Stomach (tissue), 9 donors: ENCODE results near the gene AADACL4. TPM values are rescaled to one million over a fixed set of nuclear protein-coding genes. Genes with fewer than 3 reads are reported as not detected.

Experiments
- DNase-seq, 2 donors: peaks; one replicate each; pipeline versions ENCODE4 v3.0.0 to v3.0.0-alpha.2; 2013 to 2019
- H3K27ac ChIP-seq, 5 donors: fragments of 200-600 bp in 4 of 5; sonication (generic) in 4 of 5; one replicate each; pipeline ENCODE4 v1.5.1; 2013 to 2019; ENCODE audit warnings: mild to moderate bottlenecking in 1 of 5, moderate library complexity in 1 of 5
- H3K27me3 ChIP-seq, 3 donors: fragments of 200-600 bp; sonication (generic); one replicate each; pipeline ENCODE4 v1.5.1; 2017 to 2019; ENCODE audit warnings: mixed run types in 1 of 3
- H3K36me3 ChIP-seq, 4 donors: fragments of 200-600 bp; sonication (generic); 1 replicate in 3 of 4; 2 replicates in 1 of 4; pipeline ENCODE4 v1.5.1; 2016 to 2019
- H3K4me1 ChIP-seq, 4 donors: fragments of 200-600 bp; sonication (generic); one replicate each; pipeline ENCODE4 v1.5.1; 2016 to 2019
- H3K4me3 ChIP-seq, 4 donors: fragments of 200-600 bp; sonication (generic) in 3 of 4; one replicate each; pipeline ENCODE4 v1.5.1; 2016 to 2019; ENCODE audit warnings: mild to moderate bottlenecking in 1 of 4
- H3K9me3 ChIP-seq, 4 donors: fragments of 200-600 bp; sonication (generic); one replicate each; pipeline ENCODE4 v1.5.1; 2016 to 2019
- CTCF ChIP-seq, 7 experiments: fragments of 450-650 bp in 4 of 7; fragments of 200-600 bp in 3 of 7; sonication (generic) in 3 of 7; IDR thresholded peaks; one replicate each; pipeline ENCODE4 v1.5.1; 2016 to 2019; ENCODE audit warnings: antibody characterized with exemption in 7 of 7, control low read depth in 2 of 7, mild to moderate bottlenecking in 1 of 7
- EP300 ChIP-seq: sonication (generic); formaldehyde crosslinking; IDR thresholded peaks from one replicate; pipeline ENCODE4 v1.6.1; 2017; ENCODE audit warnings: antibody characterized with exemption
- POLR2A ChIP-seq, 4 donors: fragments of 450-650 bp; IDR thresholded peaks; one replicate each; pipeline ENCODE4 v1.6.1; 2016; ENCODE audit warnings: antibody characterized with exemption in 4 of 4, control low read depth in 2 of 4, mild to moderate bottlenecking in 1 of 4, moderate library complexity in 1 of 4
- POLR2AphosphoS5 ChIP-seq, 3 donors: sonication (generic); formaldehyde crosslinking; IDR thresholded peaks; one replicate each; pipeline ENCODE4 v1.6.1; 2016; ENCODE audit warnings: antibody characterized with exemption in 3 of 3
- WGBS, 5 donors: extraction: QIAGEN DNeasy Blood & Tissue Kit in 3 of 5; methylation state at CpG; one replicate each; pipeline versions ENCODE4 v1.1.5 to v1.1.7; 2013 to 2018; 5-methylcytosine and 5-hydroxymethylcytosine counted together
- intact Hi-C: fragments of 100-400 bp; cut with DNase I; formaldehyde crosslinking; loops from one replicate; pipeline ENCODE4 v1.15.1; 2023; ENCODE audit warnings: low total_unique reads
- polyA plus RNA-seq, 3 donors: library from polyadenylated mRNA; stranded (reverse); fragments of 200-250 nt; gene quantifications; one replicate each; pipeline ENCODE4 v1.2.3, GENCODE V29; 2013
- total RNA-seq, 5 donors: library from RNA; depleted of rRNA; stranded (reverse); fragments of >200 nt; gene quantifications; one replicate each; pipeline versions ENCODE4 v1.1.0 to v1.2.3, GENCODE V29; 2014 to 2016
- donor health status: healthy with polysubstance abuse.
- donor health status: Bipolar disorder and iron deficiency.
- donor health status: healthy.

AADACL4 gene
- total and polyA plus RNA-seq, 8 donors, result not detected

GRCh38 chr1:12678350-12678749 lies 34.5 kb downstream of the AADACL4 start:
- H3K27me3 ChIP-seq, result peaks cover 0 to 16% (median 0%) of the 10 kb centered on the region in 3 donors
- no peak for TF ChIP-seq POLR2AphosphoS5 (IDR thresholded peaks at IDR 0.05)
- no peak for TF ChIP-seq CTCF (IDR thresholded peaks at IDR 0.05)
- TF ChIP-seq POLR2A (IDR thresholded peaks at IDR 0.05), result no peak
- no peak for TF ChIP-seq EP300
- H3K36me3 ChIP-seq, result no peaks in the 10 kb centered on the region
- no peaks in the 10 kb centered on the region for H3K4me1 ChIP-seq
- 46 to 69% (median 61%) methylated on average over 2 of the region's 2 CpGs for WGBS, 5 donors
- peaks cover 0 to 10% (median 5%) of the 10 kb centered on the region in 4 donors for H3K9me3 ChIP-seq
- intact Hi-C loops, result no loop called here
- no peak for DNase-seq
- H3K27ac ChIP-seq, result no peak overlapping the region
- no peak overlapping the region for H3K4me3 ChIP-seq

GRCh38 chr1:12678820-12679219 lies 34.9 kb downstream of the AADACL4 start:
- 75 to 96% (median 92%) methylated on average over 3 of the region's 3 CpGs for WGBS, 5 donors

GRCh38 chr1:12690156-12690555 lies 46.3 kb downstream of the AADACL4 start:
- intact Hi-C loops, result no loop called here
- DNase-seq, result no peak
- Histone ChIP-seq H3K27ac (no peak overlapping the region), H3K4me1 (no peaks in the 10 kb centered on the region), H3K27me3 (no peaks in the 10 kb centered on the region), H3K36me3 (no peaks in the 10 kb centered on the region), H3K4me3 (no peak overlapping the region), H3K9me3 (no peaks in the 10 kb centered on the region)
- WGBS, 5 donors, result 34 to 60% (median 55%) methylated on average over 2 of the region's 2 CpGs
- no peak for TF ChIP-seq CTCF (IDR thresholded peaks at IDR 0.05)
- TF ChIP-seq POLR2A (IDR thresholded peaks at IDR 0.05), result no peak
- no peak for TF ChIP-seq EP300
- no peak for TF ChIP-seq POLR2AphosphoS5 (IDR thresholded peaks at IDR 0.05)

More at GRCh38 chr1:12678820-12679219, 34.9 kb downstream of the AADACL4 start:
- TF ChIP-seq CTCF (IDR thresholded peaks at IDR 0.05), result no peak
- no peak for TF ChIP-seq POLR2A (IDR thresholded peaks at IDR 0.05)
- H3K27me3 ChIP-seq, result peaks cover 0 to 21% (median 0%) of the 10 kb centered on the region in 3 donors
- no peak for DNase-seq
- H3K36me3 ChIP-seq, result no peaks in the 10 kb centered on the region
- peaks cover 0 to 10% (median 5%) of the 10 kb centered on the region in 4 donors for H3K9me3 ChIP-seq
- H3K4me1 ChIP-seq, result no peaks in the 10 kb centered on the region
- intact Hi-C loops, result no loop called here
- H3K27ac ChIP-seq, result no peak overlapping the region
- no peak overlapping the region for H3K4me3 ChIP-seq

- Histone ChIP-seq H3K27ac (no peak overlapping the region), H3K4me3 (no peak overlapping the region), H3K27me3 (no peaks in the 10 kb centered on the region), H3K9me3 (no peaks in the 10 kb centered on the region), H3K36me3 (no peaks in the 10 kb centered on the region), H3K4me1 (no peaks in the 10 kb centered on the region)
- DNase-seq, result peak in 1 of 2 donors; percentile 12
- intact Hi-C loops, result no loop called here
- 61 to 75% (median 68%) methylated on average over 10 of the region's 10 CpGs for WGBS, 5 donors
- no peak for TF ChIP-seq POLR2AphosphoS5 (IDR thresholded peaks at IDR 0.05)
- TF ChIP-seq CTCF (IDR thresholded peaks at IDR 0.05), result no peak
- no peak for TF ChIP-seq POLR2A (IDR thresholded peaks at IDR 0.05)
- no peak for TF ChIP-seq EP300
Measured at GRCh38 chr1:12692967-12693782, 49.3 kb downstream of the AADACL4 start.
